HCT116 (cell line): ENCODE data around the gene ARHGEF16. TPM values are rescaled to one million over a fixed set of nuclear protein-coding genes. Genes with fewer than 3 reads are reported as not detected.

Source experiments
- ATAC-seq: fragments of 200-7000 bp; cut with Tn5 transposase; 2 replicates; pipeline ENCODE4 v1.9.1; 2020; ENCODE audit warnings: mild to moderate bottlenecking, moderate library complexity
- BruUV-seq: library from RNA; stranded (reverse); fragments of 400-500 nt; replicated peaks from 2 replicates; lab custom pipeline; 2021; lab: Mats Ljungman, UMichigan
- CTCF ChIA-PET: fragments of 300-600 bp; sonication (Branson Sonifier 250); formaldehyde crosslinking; loops from one replicate; lab custom pipeline; 2021; ENCODE audit warnings: antibody characterized with exemption; lab: Charles Lee
- POLR2A ChIA-PET: fragments of 300-600, 350-600 bp; sonication (Branson Sonifier 250); formaldehyde crosslinking; loops from one replicate; lab custom pipeline; 2021; ENCODE audit warnings: antibody characterized with exemption; lab: Charles Lee
- RAD21 ChIA-PET, 2 experiments: fragments of 300-600 bp; sonication (Branson Sonifier 250); formaldehyde crosslinking; loops; one replicate each; lab custom pipeline; 2023; ENCODE audit warnings: low total read pairs in 2 of 2; ENCODE audit not compliant: uncharacterized antibody in 2 of 2, unreplicated experiment in 2 of 2, low non-redundant PET in 1 of 2; lab: Charles Lee
- DNase-seq: peaks from one replicate; pipeline ENCODE4 v3.0.0-alpha.2; 2010; ENCODE audit warnings: low read depth, low spot score
- H2AFZ ChIP-seq: fragments of 200-600 bp; shearing (Covaris generic), sonication (generic); 2 replicates; pipeline ENCODE4 v1.6.1; 2017; ENCODE audit warnings: low read depth, mixed run types, mixed read lengths, antibody characterized with exemption, low read length; ENCODE audit not compliant: poor library complexity, severe bottlenecking
- H3K27ac ChIP-seq: 2 replicates; pipeline ENCODE4 v1.5.1; 2012; ENCODE audit warnings: low read depth, low read length
- H3K27me3 ChIP-seq: fragments of 200-600 bp; sonication (generic); 2 replicates; pipeline ENCODE4 v1.6.1; 2016; ENCODE audit warnings: mixed run types, low read length, mixed read lengths; ENCODE audit not compliant: insufficient read depth
- H3K36me3 ChIP-seq, 2 experiments: fragments of 200-500 bp in 1 of 2; fragments of 200-600 bp in 1 of 2; sonication (Bioruptor generic) in 1 of 2; sonication (generic) in 1 of 2; 2 replicates each; pipeline versions ENCODE4 v1.5.1 to v1.6.1; 2014 to 2016; ENCODE audit warnings: low read length in 2 of 2, inconsistent platforms in 1 of 2, mixed read lengths in 1 of 2, mixed run types in 1 of 2; ENCODE audit not compliant: insufficient read depth in 2 of 2, control insufficient read depth in 1 of 2
- H3K4me1 ChIP-seq, 2 experiments: fragments of 200-600 bp in 1 of 2; sonication (generic) in 1 of 2; 2 replicates each; pipeline versions ENCODE4 v1.5.1 to v1.6.1; 2012 to 2017; ENCODE audit warnings: low read length in 2 of 2, inconsistent platforms in 1 of 2, mild to moderate bottlenecking in 1 of 2, mixed read lengths in 1 of 2, mixed run types in 1 of 2, moderate library complexity in 1 of 2; ENCODE audit not compliant: insufficient read depth in 2 of 2, control insufficient read depth in 1 of 2
- H3K4me2 ChIP-seq: fragments of 200-600 bp; sonication (generic); 2 replicates; pipeline ENCODE4 v1.6.1; 2017; ENCODE audit warnings: mixed run types, low read length, mixed read lengths
- H3K4me3 ChIP-seq, 2 experiments: fragments of 200-600 bp in 1 of 2; sonication (generic) in 1 of 2; replicated peaks in 1 of 2; 2 replicates each; pipeline ENCODE4 v1.5.1; 2011 to 2016; ENCODE audit warnings: low read length in 2 of 2, control low read depth in 1 of 2, low read depth in 1 of 2, mild to moderate bottlenecking in 1 of 2, mixed read lengths in 1 of 2, mixed run types in 1 of 2
- H3K79me2 ChIP-seq: fragments of 200-600 bp; sonication (generic); 2 replicates; pipeline ENCODE4 v1.6.1; 2017; ENCODE audit warnings: mild to moderate bottlenecking, mixed run types, low read length, moderate library complexity, mixed read lengths; ENCODE audit not compliant: insufficient read depth
- H3K9ac ChIP-seq: fragments of 200-600 bp; sonication (generic); 2 replicates; pipeline ENCODE4 v1.6.1; 2016; ENCODE audit warnings: low read length, mixed read lengths
- H3K9me2 ChIP-seq: fragments of 200-600 bp; sonication (generic), shearing (Covaris generic); 2 replicates; pipeline ENCODE4 v1.6.1; 2017; ENCODE audit warnings: mixed run types, mild to moderate bottlenecking, moderate library complexity; ENCODE audit not compliant: insufficient read depth
- H3K9me3 ChIP-seq, 2 experiments: fragments of 200-500 bp in 1 of 2; fragments of 200-600 bp in 1 of 2; sonication (Bioruptor generic) in 1 of 2; sonication (generic) in 1 of 2; 2 replicates each; pipeline ENCODE4 v1.6.1; 2014 to 2017; ENCODE audit warnings: low read length in 2 of 2, mixed read lengths in 2 of 2, inconsistent platforms in 1 of 2, low read depth in 1 of 2, mild to moderate bottlenecking in 1 of 2, mixed run types in 1 of 2, moderate library complexity in 1 of 2; ENCODE audit not compliant: control insufficient read depth in 1 of 2, insufficient read depth in 1 of 2
- H4K20me1 ChIP-seq: fragments of 200-600 bp; sonication (generic), shearing (Covaris generic); 2 replicates; pipeline ENCODE4 v1.6.1; 2017; ENCODE audit warnings: mixed run types, mild to moderate bottlenecking, moderate library complexity; ENCODE audit not compliant: insufficient read depth
- CEBPB ChIP-seq: IDR thresholded peaks from 2 replicates; pipeline ENCODE4 v1.6.1; 2012; ENCODE audit warnings: low read depth
- ELF1 ChIP-seq: IDR thresholded peaks from 2 replicates; pipeline ENCODE4 v1.6.1; 2012; ENCODE audit warnings: low read depth, borderline replicate concordance
- JUND ChIP-seq: IDR thresholded peaks from 2 replicates; pipeline ENCODE4 v1.6.1; 2012
- POLR2AphosphoS5 ChIP-seq: IDR thresholded peaks from 2 replicates; pipeline ENCODE4 v1.6.1; 2011; ENCODE audit warnings: mild to moderate bottlenecking, low read depth, low read length, moderate library complexity
- RAD21 ChIP-seq: IDR thresholded peaks from 2 replicates; pipeline ENCODE4 v1.6.1; 2012; ENCODE audit warnings: low read depth, mild to moderate bottlenecking
- SIN3A ChIP-seq: IDR thresholded peaks from 2 replicates; pipeline ENCODE4 v1.6.1; 2012; ENCODE audit warnings: low read depth
- SP1 ChIP-seq: IDR thresholded peaks from 2 replicates; pipeline ENCODE4 v1.6.1; 2012; ENCODE audit warnings: low read depth
- SRF ChIP-seq: IDR thresholded peaks from 2 replicates; pipeline ENCODE4 v1.6.1; 2012; ENCODE audit warnings: low read depth
- YY1 ChIP-seq: IDR thresholded peaks from 2 replicates; pipeline ENCODE4 v1.6.1; 2011; ENCODE audit warnings: low read length, low read depth, moderate library complexity, mild to moderate bottlenecking; ENCODE audit not compliant: insufficient replicate concordance; ENCODE audit errors: extremely low read depth
- ZFX ChIP-seq: fragments of 450-650 bp; IDR thresholded peaks from 2 replicates; pipeline ENCODE4 v1.6.1; 2017
- ZNF274 ChIP-seq: fragments of 200-500 bp; sonication (Bioruptor generic); IDR thresholded peaks from 2 replicates; pipeline ENCODE4 v1.6.1; 2014; ENCODE audit warnings: mild to moderate bottlenecking, low read depth, low read length, inconsistent platforms
- intact Hi-C: fragments of 100-400 bp; cut with micrococcal nuclease; formaldehyde crosslinking; loops from 2 replicates; pipeline ENCODE4 v1.10.0; 2022
- total RNA-seq: library from RNA; stranded (reverse); gene quantifications from one replicate; pipeline ENCODE4 v1.2.1, GENCODE V29; 2021; ENCODE audit not compliant: unreplicated experiment
- TF ChIP-seq, protein P1 (sequence below): IDR thresholded peaks from 2 replicates; pipeline ENCODE4 v1.6.1; 2011; ENCODE audit warnings: mild to moderate bottlenecking, low read length, moderate library complexity; ENCODE audit not compliant: insufficient replicate concordance; ENCODE audit errors: extremely low read depth
- TF ChIP-seq, protein P2 (sequence below), 3 experiments: fragments of 200-600 bp in 1 of 3; sonication (generic) in 1 of 3; IDR thresholded peaks in 2 of 3; conservative IDR thresholded peaks in 1 of 3; 2 replicates each; pipeline ENCODE4 v1.5.1; 2012 to 2017; ENCODE audit warnings: low read depth in 2 of 3, low read length in 2 of 3, antibody characterized with exemption in 1 of 3, borderline replicate concordance in 1 of 3, control low read depth in 1 of 3, mild to moderate bottlenecking in 1 of 3, mixed read lengths in 1 of 3, mixed run types in 1 of 3, moderate library complexity in 1 of 3; ENCODE audit not compliant: insufficient read depth in 1 of 3
- TF ChIP-seq, protein P3 (sequence below): IDR thresholded peaks from 2 replicates; pipeline ENCODE4 v1.6.1; 2012; ENCODE audit warnings: low read depth

The ARHGEF16 gene
- total RNA-seq, 1 experiment from 2014 or later: 37.4 TPM

DNA sequence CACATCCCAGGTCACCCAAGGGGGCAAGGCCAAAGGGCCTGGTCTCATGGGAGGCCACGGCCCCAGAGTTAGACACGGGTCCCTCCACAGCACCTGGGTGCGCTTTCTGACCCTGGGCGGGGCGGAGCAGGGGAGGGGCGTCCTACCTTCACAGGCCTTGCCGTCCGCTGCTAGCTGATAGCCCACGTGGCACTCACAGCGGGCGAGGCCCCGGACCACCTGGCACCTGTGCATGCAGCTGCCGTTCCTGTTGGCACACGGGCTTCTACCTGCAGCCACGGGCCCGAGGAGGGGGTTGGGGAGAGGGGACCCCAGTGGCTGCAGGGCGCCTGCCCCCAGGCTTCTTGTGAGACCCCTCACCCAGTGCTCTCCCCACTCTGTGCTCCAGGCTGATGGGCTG lies 59.9 kb downstream of the ARHGEF16 start:
- Histone ChIP-seq H4K20me1 (no peaks in the 10 kb centered on the region), H3K9ac (no peak overlapping the region), H3K4me3 (no peak overlapping the region), H3K4me2 (no peak overlapping the region)
- RAD21 ChIA-PET: no interaction called here
- no TSS peak for BruUV-seq
- TF ChIP-seq RAD21 (no peak), YY1 (no peak), SRF (no peak), ZNF274 (no peak)
- TF ChIP-seq, all 23 proteins: peak for 0
- no peaks in the 10 kb centered on the region for H3K27me3 ChIP-seq
- no peak overlapping the region for H2AFZ ChIP-seq
- intact Hi-C loops: no loop called here
- H3K36me3 ChIP-seq: no peaks in the 10 kb centered on the region
- H3K9me3 ChIP-seq: no peaks in the 10 kb centered on the region
- H3K9me2 ChIP-seq: no peaks in the 10 kb centered on the region
- ATAC-seq (no peak), DNase-seq (no peak)
- ChIA-PET CTCF (no interaction called here), POLR2A (no interaction called here)
- H3K27ac ChIP-seq: no peak overlapping the region
- no peaks in the 10 kb centered on the region for H3K79me2 ChIP-seq
- H3K4me1 ChIP-seq: peaks cover 13 to 34% of the 10 kb centered on the region in 2 experiments

DNA sequence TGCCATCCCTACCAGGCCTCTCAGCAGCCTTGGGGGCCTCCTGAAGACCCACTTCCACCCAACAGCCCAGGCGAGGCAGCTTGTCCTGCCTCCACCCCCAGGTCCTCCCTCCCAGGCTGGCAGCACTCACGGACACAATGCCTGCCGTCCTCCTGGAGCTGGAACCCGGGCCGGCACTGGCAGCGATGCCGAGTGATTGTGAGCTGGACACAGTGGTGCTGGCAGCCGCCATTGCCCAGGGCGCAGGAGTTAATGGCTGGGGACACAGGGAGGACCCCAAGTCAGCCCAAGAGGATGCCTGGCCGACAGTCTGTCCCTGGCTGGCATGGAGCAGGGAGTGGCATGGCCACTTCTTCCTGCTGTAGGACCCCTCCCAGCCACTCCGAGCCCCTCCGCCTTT lies 60.8 kb downstream of the ARHGEF16 start:
- Histone ChIP-seq H3K27ac (no peak overlapping the region), H3K79me2 (no peaks in the 10 kb centered on the region), H3K4me3 (no peak overlapping the region), H3K9ac (no peak overlapping the region), H3K9me2 (no peaks in the 10 kb centered on the region), H2AFZ (no peak overlapping the region), H4K20me1 (no peaks in the 10 kb centered on the region), H3K9me3 (no peaks in the 10 kb centered on the region), H3K4me1 (peaks cover 5 to 25% of the 10 kb centered on the region in 2 experiments), H3K4me2 (no peak overlapping the region), H3K36me3 (no peaks in the 10 kb centered on the region), H3K27me3 (no peaks in the 10 kb centered on the region)
- DNase-seq: no peak
- no TSS peak for BruUV-seq
- intact Hi-C loops: no loop called here
- ChIA-PET POLR2A (no interaction called here), RAD21 (no interaction called here), CTCF (no interaction called here)
- ATAC-seq: no peak
- no peak for TF ChIP-seq SIN3A
- TF ChIP-seq, protein P1, sequence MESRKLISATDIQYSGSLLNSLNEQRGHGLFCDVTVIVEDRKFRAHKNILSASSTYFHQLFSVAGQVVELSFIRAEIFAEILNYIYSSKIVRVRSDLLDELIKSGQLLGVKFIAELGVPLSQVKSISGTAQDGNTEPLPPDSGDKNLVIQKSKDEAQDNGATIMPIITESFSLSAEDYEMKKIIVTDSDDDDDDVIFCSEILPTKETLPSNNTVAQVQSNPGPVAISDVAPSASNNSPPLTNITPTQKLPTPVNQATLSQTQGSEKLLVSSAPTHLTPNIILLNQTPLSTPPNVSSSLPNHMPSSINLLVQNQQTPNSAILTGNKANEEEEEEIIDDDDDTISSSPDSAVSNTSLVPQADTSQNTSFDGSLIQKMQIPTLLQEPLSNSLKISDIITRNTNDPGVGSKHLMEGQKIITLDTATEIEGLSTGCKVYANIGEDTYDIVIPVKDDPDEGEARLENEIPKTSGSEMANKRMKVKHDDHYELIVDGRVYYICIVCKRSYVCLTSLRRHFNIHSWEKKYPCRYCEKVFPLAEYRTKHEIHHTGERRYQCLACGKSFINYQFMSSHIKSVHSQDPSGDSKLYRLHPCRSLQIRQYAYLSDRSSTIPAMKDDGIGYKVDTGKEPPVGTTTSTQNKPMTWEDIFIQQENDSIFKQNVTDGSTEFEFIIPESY: no peak
- no peak for TF ChIP-seq CEBPB
- no peak for TF ChIP-seq POLR2AphosphoS5
- no peak for TF ChIP-seq SP1
- TF ChIP-seq, protein P2, sequence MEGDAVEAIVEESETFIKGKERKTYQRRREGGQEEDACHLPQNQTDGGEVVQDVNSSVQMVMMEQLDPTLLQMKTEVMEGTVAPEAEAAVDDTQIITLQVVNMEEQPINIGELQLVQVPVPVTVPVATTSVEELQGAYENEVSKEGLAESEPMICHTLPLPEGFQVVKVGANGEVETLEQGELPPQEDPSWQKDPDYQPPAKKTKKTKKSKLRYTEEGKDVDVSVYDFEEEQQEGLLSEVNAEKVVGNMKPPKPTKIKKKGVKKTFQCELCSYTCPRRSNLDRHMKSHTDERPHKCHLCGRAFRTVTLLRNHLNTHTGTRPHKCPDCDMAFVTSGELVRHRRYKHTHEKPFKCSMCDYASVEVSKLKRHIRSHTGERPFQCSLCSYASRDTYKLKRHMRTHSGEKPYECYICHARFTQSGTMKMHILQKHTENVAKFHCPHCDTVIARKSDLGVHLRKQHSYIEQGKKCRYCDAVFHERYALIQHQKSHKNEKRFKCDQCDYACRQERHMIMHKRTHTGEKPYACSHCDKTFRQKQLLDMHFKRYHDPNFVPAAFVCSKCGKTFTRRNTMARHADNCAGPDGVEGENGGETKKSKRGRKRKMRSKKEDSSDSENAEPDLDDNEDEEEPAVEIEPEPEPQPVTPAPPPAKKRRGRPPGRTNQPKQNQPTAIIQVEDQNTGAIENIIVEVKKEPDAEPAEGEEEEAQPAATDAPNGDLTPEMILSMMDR (IDR thresholded peaks at IDR 0.05 in 2 of 3, conservative IDR thresholded peaks at IDR 0.05 in 1 of 3; ENCODE audit: borderline replicate concordance in 1 of 3, insufficient read depth in 1 of 3, low read depth in 2 of 3, low read length in 2 of 3): no peak
- TF ChIP-seq ZFX: no peak
- TF ChIP-seq ELF1: no peak
- TF ChIP-seq, protein P3, sequence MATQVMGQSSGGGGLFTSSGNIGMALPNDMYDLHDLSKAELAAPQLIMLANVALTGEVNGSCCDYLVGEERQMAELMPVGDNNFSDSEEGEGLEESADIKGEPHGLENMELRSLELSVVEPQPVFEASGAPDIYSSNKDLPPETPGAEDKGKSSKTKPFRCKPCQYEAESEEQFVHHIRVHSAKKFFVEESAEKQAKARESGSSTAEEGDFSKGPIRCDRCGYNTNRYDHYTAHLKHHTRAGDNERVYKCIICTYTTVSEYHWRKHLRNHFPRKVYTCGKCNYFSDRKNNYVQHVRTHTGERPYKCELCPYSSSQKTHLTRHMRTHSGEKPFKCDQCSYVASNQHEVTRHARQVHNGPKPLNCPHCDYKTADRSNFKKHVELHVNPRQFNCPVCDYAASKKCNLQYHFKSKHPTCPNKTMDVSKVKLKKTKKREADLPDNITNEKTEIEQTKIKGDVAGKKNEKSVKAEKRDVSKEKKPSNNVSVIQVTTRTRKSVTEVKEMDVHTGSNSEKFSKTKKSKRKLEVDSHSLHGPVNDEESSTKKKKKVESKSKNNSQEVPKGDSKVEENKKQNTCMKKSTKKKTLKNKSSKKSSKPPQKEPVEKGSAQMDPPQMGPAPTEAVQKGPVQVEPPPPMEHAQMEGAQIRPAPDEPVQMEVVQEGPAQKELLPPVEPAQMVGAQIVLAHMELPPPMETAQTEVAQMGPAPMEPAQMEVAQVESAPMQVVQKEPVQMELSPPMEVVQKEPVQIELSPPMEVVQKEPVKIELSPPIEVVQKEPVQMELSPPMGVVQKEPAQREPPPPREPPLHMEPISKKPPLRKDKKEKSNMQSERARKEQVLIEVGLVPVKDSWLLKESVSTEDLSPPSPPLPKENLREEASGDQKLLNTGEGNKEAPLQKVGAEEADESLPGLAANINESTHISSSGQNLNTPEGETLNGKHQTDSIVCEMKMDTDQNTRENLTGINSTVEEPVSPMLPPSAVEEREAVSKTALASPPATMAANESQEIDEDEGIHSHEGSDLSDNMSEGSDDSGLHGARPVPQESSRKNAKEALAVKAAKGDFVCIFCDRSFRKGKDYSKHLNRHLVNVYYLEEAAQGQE: no peak
- TF ChIP-seq SRF: no peak
- no peak for TF ChIP-seq JUND
